A673 (cell line): Measurements from ENCODE around the gene MYORG. TPM values are rescaled to one million over a fixed set of nuclear protein-coding genes. Genes with fewer than 3 reads are reported as not detected.

ENCODE experiments used
- BruUV-seq: library from RNA; stranded (reverse); fragments of 400-500 nt; replicated peaks from 2 replicates; lab custom pipeline; 2021; lab: Mats Ljungman, UMichigan
- CTCF ChIA-PET: fragments of 300-600 bp; sonication (Branson Sonifier 250); formaldehyde crosslinking; loops from one replicate; lab custom pipeline; 2022; ENCODE audit warnings: antibody characterized with exemption; lab: Charles Lee
- POLR2A ChIA-PET: fragments of 300-600 bp; sonication (Branson Sonifier 250); formaldehyde crosslinking; loops from one replicate; lab custom pipeline; 2022; ENCODE audit warnings: antibody characterized with exemption; ENCODE audit not compliant: low non-redundant PET; lab: Charles Lee
- DNase-seq: peaks from one replicate; pipeline ENCODE4 v3.0.0-alpha.2; 2015; ENCODE audit warnings: low spot score
- H3K27ac ChIP-seq: fragments of 200-600 bp; sonication (generic); 2 replicates; pipeline ENCODE4 v1.5.1; 2016; ENCODE audit warnings: mixed run types, low read depth, mild to moderate bottlenecking, mixed read lengths, antibody characterized with exemption, low read length; ENCODE audit not compliant: poor library complexity, severe bottlenecking
- H3K27me3 ChIP-seq: fragments of 200-600 bp; sonication (generic); replicated peaks from 2 replicates; pipeline ENCODE4 v1.6.1; 2017; ENCODE audit warnings: mixed run types, low read depth, mild to moderate bottlenecking, mixed read lengths, antibody characterized with exemption, low read length; ENCODE audit not compliant: insufficient read depth, poor library complexity
- H3K36me3 ChIP-seq: fragments of 200-600 bp; sonication (generic); 2 replicates; pipeline ENCODE4 v1.6.1; 2016; ENCODE audit warnings: mixed run types, mild to moderate bottlenecking, mixed read lengths, antibody characterized with exemption, low read length; ENCODE audit not compliant: insufficient read depth, poor library complexity, severe bottlenecking
- H3K4me1 ChIP-seq: fragments of 200-600 bp; sonication (generic); 2 replicates; pipeline ENCODE4 v1.6.1; 2017; ENCODE audit warnings: mixed run types, mild to moderate bottlenecking, mixed read lengths, antibody characterized with exemption, low read length; ENCODE audit not compliant: insufficient read depth, poor library complexity, severe bottlenecking
- H3K4me3 ChIP-seq: fragments of 200-600 bp; sonication (generic); 2 replicates; pipeline ENCODE4 v1.5.1; 2016; ENCODE audit warnings: low read depth, mixed run types, mild to moderate bottlenecking, mixed read lengths, low read length; ENCODE audit not compliant: poor library complexity, severe bottlenecking
- H3K9me3 ChIP-seq: fragments of 200-600 bp; sonication (generic); 2 replicates; pipeline ENCODE4 v1.6.1; 2016; ENCODE audit warnings: mixed run types, low read depth, mild to moderate bottlenecking, mixed read lengths, antibody characterized with exemption, low read length; ENCODE audit not compliant: poor library complexity, severe bottlenecking
- CTCF ChIP-seq: fragments of 300-800, 200-600 bp; sonication (generic); conservative IDR thresholded peaks from 2 replicates; pipeline ENCODE4 v1.5.1; 2017; ENCODE audit warnings: low read depth, mild to moderate bottlenecking, antibody characterized with exemption, low read length, moderate library complexity, mixed read lengths
- EZH2 ChIP-seq: fragments of 200-600 bp; sonication (generic); IDR thresholded peaks from 2 replicates; pipeline ENCODE4 v1.6.1; 2017; ENCODE audit warnings: borderline replicate concordance, low read depth, mild to moderate bottlenecking, mixed read lengths, antibody characterized with exemption, low read length; ENCODE audit not compliant: poor library complexity, severe bottlenecking
- intact Hi-C: fragments of 100-400 bp; cut with micrococcal nuclease; formaldehyde crosslinking; loops from one replicate; pipeline ENCODE4 v1.10.0; 2022; ENCODE audit not compliant: unreplicated experiment
- total RNA-seq: library from RNA; stranded (reverse); gene quantifications from 2 replicates; pipeline ENCODE4 v1.2.3, GENCODE V29; 2021

Gene MYORG
- total RNA-seq, 1 experiment from 2014 or later = 7.8 TPM

DNA sequence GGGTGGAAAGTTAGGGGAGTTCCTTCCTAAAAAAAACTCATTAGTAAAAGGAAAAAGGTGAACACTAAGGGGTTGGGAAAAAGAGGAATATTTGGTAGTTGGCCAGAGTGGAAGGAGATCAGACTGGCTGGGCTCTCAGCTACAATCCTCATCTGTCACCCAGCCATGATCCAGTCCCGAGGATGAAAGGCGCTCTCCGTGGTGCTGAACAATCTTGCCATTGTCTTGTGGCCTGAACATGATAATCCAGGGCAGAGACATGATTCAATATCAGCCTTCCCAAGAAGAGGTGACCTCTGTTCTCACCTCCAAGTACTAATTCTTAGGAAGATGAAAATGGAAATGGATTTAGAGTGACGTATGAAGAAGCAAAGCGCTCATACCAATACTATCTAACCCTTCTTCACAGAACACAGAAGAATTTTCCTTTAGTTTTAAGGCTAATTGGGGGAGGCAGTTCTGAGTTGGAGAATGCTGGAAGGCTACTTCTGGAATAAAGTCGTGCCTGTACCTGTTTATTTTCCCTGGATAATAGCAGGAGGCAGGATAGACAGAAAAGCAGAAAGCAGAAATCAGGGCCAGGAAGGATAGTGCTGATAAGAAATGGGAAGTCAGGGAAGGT lies 36.6 kb upstream of the MYORG start:
- intact Hi-C loops = no loop called here

GRCh38 chr9:34412336-34412735 lies 35.6 kb upstream of the MYORG start:
- intact Hi-C loops = no loop called here
- DNase-seq = no peak

More for the DNA sequence above, 36.6 kb upstream of the MYORG start:
- no TSS peak for BruUV-seq
- Histone ChIP-seq H3K4me3 (no peak overlapping the region), H3K36me3 (no peaks in the 10 kb centered on the region), H3K27me3 (no peaks in the 10 kb centered on the region), H3K9me3 (no peaks in the 10 kb centered on the region), H3K4me1 (peaks cover 5% of the 10 kb centered on the region), H3K27ac (no peak overlapping the region)
- TF ChIP-seq CTCF (no peak), EZH2 (no peak)
- CTCF ChIA-PET = interaction anchor here (1.7 kb wide), 1 partner anchor 10 kb away, joined by 4 read pairs; no protein-coding TSS in a partner anchor
- POLR2A ChIA-PET = no interaction called here
- DNase-seq = peak; percentile 62

GRCh38 chr9:34409154-34409553 lies 32.5 kb upstream of the MYORG start:
- H3K27ac ChIP-seq = no peak overlapping the region
- no TSS peak for BruUV-seq
- H3K9me3 ChIP-seq = no peaks in the 10 kb centered on the region
- no peak for TF ChIP-seq EZH2
- no peak for TF ChIP-seq CTCF
- no peaks in the 10 kb centered on the region for H3K36me3 ChIP-seq
- ChIA-PET CTCF (no interaction called here), POLR2A (no interaction called here)
- intact Hi-C loops = no loop called here
- peaks cover 5% of the 10 kb centered on the region for H3K4me1 ChIP-seq
- DNase-seq = peak; percentile 43
- H3K4me3 ChIP-seq = no peak overlapping the region
- H3K27me3 ChIP-seq = no peaks in the 10 kb centered on the region

More at GRCh38 chr9:34412336-34412735, 35.6 kb upstream of the MYORG start:
- TF ChIP-seq EZH2 (no peak), CTCF (no peak)
- Histone ChIP-seq H3K9me3 (no peaks in the 10 kb centered on the region), H3K36me3 (no peaks in the 10 kb centered on the region), H3K4me1 (peaks cover 5% of the 10 kb centered on the region), H3K27ac (no peak overlapping the region), H3K27me3 (no peaks in the 10 kb centered on the region), H3K4me3 (no peak overlapping the region)
- no TSS peak for BruUV-seq
- POLR2A ChIA-PET = no interaction called here
- CTCF ChIA-PET = no interaction called here
